ENCODE results near the gene BCL2L12. TPM values are rescaled to one million over a fixed set of nuclear protein-coding genes. Genes with fewer than 3 reads are reported as not detected.

Gene BCL2L12
- polyA plus RNA-seq, 6 donors from 2014 or later = 8.0 to 12.7 (median 10.6) TPM

Other genes with a start within 250 kb of the BCL2L12 start
- not detected for gene PTH2, start 242.5 kb upstream of the BCL2L12 start, polyA plus RNA-seq (ENCODE audit: low read depth in 6 of 6)
- gene GFY, start 240.5 kb upstream of the BCL2L12 start, polyA plus RNA-seq (ENCODE audit: low read depth in 6 of 6) = not detected
- not detected for gene SLC17A7, start 224.4 kb upstream of the BCL2L12 start, polyA plus RNA-seq (ENCODE audit: low read depth in 6 of 6)
- gene PIH1D1, start 214.1 kb upstream of the BCL2L12 start, polyA plus RNA-seq (ENCODE audit: low read depth in 6 of 6) = 10 to 100 TPM; 70.3 to 95.3 (median 79.0) TPM
- gene ALDH16A1, start 212.7 kb upstream of the BCL2L12 start, polyA plus RNA-seq (ENCODE audit: low read depth in 6 of 6) = 100 to 1,000 TPM in 1 of 6 donors, 10 to 100 TPM in 5; 54.2 to 103 (median 74.6) TPM
- gene FLT3LG, start 191.7 kb upstream of the BCL2L12 start, polyA plus RNA-seq (ENCODE audit: low read depth in 6 of 6) = 10 to 100 TPM in 5 of 6 donors, 1 to 10 TPM in 1; 9.5 to 15.0 (median 11.4) TPM
- 1,000 to 10,000 TPM; 1,519 to 3,103 (median 2,606) TPM for gene RPL13A, start 178.3 kb upstream of the BCL2L12 start, polyA plus RNA-seq (ENCODE audit: low read depth in 6 of 6)
- 1,000 to 10,000 TPM; 2,581 to 3,900 (median 3,339) TPM for gene RPS11, start 169.5 kb upstream of the BCL2L12 start, polyA plus RNA-seq (ENCODE audit: low read depth in 6 of 6)
- gene FCGRT, start 153.3 kb upstream of the BCL2L12 start, polyA plus RNA-seq (ENCODE audit: low read depth in 6 of 6) = 10 to 100 TPM; 56.7 to 69.7 (median 62.7) TPM
- under 1 TPM in 2 of 6 donors, not detected in 4; 0.17 to 0.43 TPM for gene RCN3, start 137.9 kb upstream of the BCL2L12 start, polyA plus RNA-seq (ENCODE audit: low read depth in 6 of 6)
- 100 to 1,000 TPM in 5 of 6 donors, 10 to 100 TPM in 1; 89.5 to 136 (median 113) TPM for gene NOSIP, start 85.4 kb upstream of the BCL2L12 start, polyA plus RNA-seq (ENCODE audit: low read depth in 6 of 6)
- gene PRRG2, start 84.6 kb upstream of the BCL2L12 start, polyA plus RNA-seq (ENCODE audit: low read depth in 6 of 6) = under 1 TPM in 5 of 6 donors, not detected in 1; 0.20 to 0.79 (median 0.62) TPM
- under 1 TPM; 0.09 to 0.77 (median 0.29) TPM for gene PRR12, start 74.8 kb upstream of the BCL2L12 start, polyA plus RNA-seq (ENCODE audit: low read depth in 6 of 6)
- 10 to 100 TPM; 16.6 to 24.9 (median 19.9) TPM for gene RRAS, start 25.8 kb upstream of the BCL2L12 start, polyA plus RNA-seq (ENCODE audit: low read depth in 6 of 6)
- 1 to 10 TPM in 3 of 6 donors, under 1 TPM in 2, not detected in 1; 0.84 to 2.9 (median 1.1) TPM for gene SCAF1, start 23.7 kb upstream of the BCL2L12 start, polyA plus RNA-seq (ENCODE audit: low read depth in 6 of 6)
- gene IRF3, start 76 bp upstream of the BCL2L12 start, polyA plus RNA-seq (ENCODE audit: low read depth in 6 of 6) = 10 to 100 TPM; 39.3 to 60.5 (median 52.4) TPM
- gene PRMT1, start 11.3 kb downstream of the BCL2L12 start, polyA plus RNA-seq (ENCODE audit: low read depth in 6 of 6) = 100 to 1,000 TPM; 175 to 363 (median 192) TPM
- under 1 TPM in 4 of 6 donors, not detected in 2; 0.19 to 0.47 (median 0.26) TPM for gene ADM5, start 23.7 kb downstream of the BCL2L12 start, polyA plus RNA-seq (ENCODE audit: low read depth in 6 of 6)
- not detected for gene CPT1C, start 25.2 kb downstream of the BCL2L12 start, polyA plus RNA-seq (ENCODE audit: low read depth in 6 of 6)
- gene TSKS, start 97.4 kb downstream of the BCL2L12 start, polyA plus RNA-seq (ENCODE audit: low read depth in 6 of 6) = under 1 TPM in 1 of 6 donors, not detected in 5; 0.18 TPM
- gene AP2A1, start 101.1 kb downstream of the BCL2L12 start, polyA plus RNA-seq (ENCODE audit: low read depth in 6 of 6) = 1 to 10 TPM; 3.9 to 8.0 (median 5.0) TPM
- 1 to 10 TPM; 4.7 to 8.4 (median 5.7) TPM for gene FUZ, start 147.4 kb downstream of the BCL2L12 start, polyA plus RNA-seq (ENCODE audit: low read depth in 6 of 6)
- 10 to 100 TPM; 21.2 to 49.7 (median 28.9) TPM for gene MED25, start 152.4 kb downstream of the BCL2L12 start, polyA plus RNA-seq (ENCODE audit: low read depth in 6 of 6)
- gene PTOV1, start 185.2 kb downstream of the BCL2L12 start, polyA plus RNA-seq (ENCODE audit: low read depth in 6 of 6) = 10 to 100 TPM; 46.1 to 98.3 (median 60.3) TPM
- gene PNKP, start 201.6 kb downstream of the BCL2L12 start, polyA plus RNA-seq (ENCODE audit: low read depth in 6 of 6) = 10 to 100 TPM; 39.4 to 64.9 (median 49.8) TPM
- gene AKT1S1, start 211.4 kb downstream of the BCL2L12 start, polyA plus RNA-seq (ENCODE audit: low read depth in 6 of 6) = 1 to 10 TPM; 1.5 to 6.0 (median 3.2) TPM
- gene TBC1D17, start 211.8 kb downstream of the BCL2L12 start, polyA plus RNA-seq (ENCODE audit: low read depth in 6 of 6) = 10 to 100 TPM; 10.5 to 20.6 (median 12.3) TPM
- 1 to 10 TPM in 1 of 6 donors, under 1 TPM in 1, not detected in 4; 0.66 to 1.2 TPM for gene IL4I1, start 231.0 kb downstream of the BCL2L12 start, polyA plus RNA-seq (ENCODE audit: low read depth in 6 of 6)

All from naive B cell (primary cell).